ENCODE results near the gene AGO4.
"Not testable (repeated sequence)": the region's sequence is repeated elsewhere in the genome, so short reads cannot be mapped to it uniquely, and the experiment has no call there.

The AGO4 gene

GRCh38 chr1:35812754-35813153 lies 4.9 kb downstream of the AGO4 start:
- not testable (repeated sequence) for DNase-seq

GRCh38 chr1:35825255-35825654 lies 17.4 kb downstream of the AGO4 start:
- DNase-seq = no peak

GRCh38 chr1:35832276-35832905 lies 24.6 kb downstream of the AGO4 start:
- no peak for DNase-seq

GRCh38 chr1:35833395-35833794 lies 25.6 kb downstream of the AGO4 start:
- DNase-seq = no peak

- no peak for DNase-seq
Observed at GRCh38 chr1:35834218-35834617, 26.4 kb downstream of the AGO4 start.

- DNase-seq = no peak
Observed at GRCh38 chr1:35835398-35835797, 27.6 kb downstream of the AGO4 start.

GRCh38 chr1:35836734-35837133 lies 28.9 kb downstream of the AGO4 start:
- no peak for DNase-seq

GRCh38 chr1:35838693-35839245 lies 31.0 kb downstream of the AGO4 start:
- DNase-seq = no peak

GRCh38 chr1:35844826-35845225 lies 37.0 kb downstream of the AGO4 start:
- no peak for DNase-seq

GRCh38 chr1:35845766-35846165 lies 38.0 kb downstream of the AGO4 start:
- DNase-seq = no peak

GRCh38 chr1:35847935-35848565 lies 40.2 kb downstream of the AGO4 start:
- no peak for DNase-seq

GRCh38 chr1:35850051-35850450 lies 42.2 kb downstream of the AGO4 start:
- no peak for DNase-seq

GRCh38 chr1:35850716-35851115 lies 42.9 kb downstream of the AGO4 start:
- no peak for DNase-seq

GRCh38 chr1:35851132-35851869 lies 43.5 kb downstream of the AGO4 start:
- no peak for DNase-seq

- DNase-seq = no peak
Observed at GRCh38 chr1:35852241-35852640, 44.4 kb downstream of the AGO4 start.

GRCh38 chr1:35854989-35855700 lies 47.3 kb downstream of the AGO4 start:
- no peak for DNase-seq

- no peak for DNase-seq
Observed at GRCh38 chr1:35856964-35857363, 49.1 kb downstream of the AGO4 start.

GRCh38 chr1:35857830-35858229 lies 50.0 kb downstream of the AGO4 start:
- no peak for DNase-seq

- no peak for DNase-seq
Observed at GRCh38 chr1:35860696-35861095, 52.9 kb downstream of the AGO4 start.

GRCh38 chr1:35863136-35863535 lies 55.3 kb downstream of the AGO4 start:
- DNase-seq = no peak

- DNase-seq = no peak
Observed at GRCh38 chr1:35863881-35864625, 56.2 kb downstream of the AGO4 start.

GRCh38 chr1:35864813-35865212 lies 57.0 kb downstream of the AGO4 start:
- DNase-seq = no peak

GRCh38 chr1:35866991-35867390 lies 59.2 kb downstream of the AGO4 start:
- peak; percentile 23 for DNase-seq

Measured in GDM1 (cell line).